ENCODE data around the gene KCNN2.
A peak's percentile ranks its signal among the peaks of the same experiment; 100 is the strongest.

Gene KCNN2

GRCh38 chr5:114361724-114362196 lies at the start of gene KCNN2:
Gene KCNN2 (plus strand): TSS chr5:114362070. CDS start chr5:114362140, 70 bp downstream.
- peak; percentile 95 for DNase-seq

GRCh38 chr5:114312658-114313057 lies 49.2 kb upstream of the KCNN2 start:
- DNase-seq, result no peak

- no peak for DNase-seq
Measured at GRCh38 chr5:114314061-114314460, 47.8 kb upstream of the KCNN2 start.

- DNase-seq, result no peak
Measured at GRCh38 chr5:114316167-114316566, 45.7 kb upstream of the KCNN2 start.

- no peak for DNase-seq
Measured at GRCh38 chr5:114317751-114318150, 44.1 kb upstream of the KCNN2 start.

GRCh38 chr5:114319236-114319635 lies 42.6 kb upstream of the KCNN2 start:
- no peak for DNase-seq

- no peak for DNase-seq
Measured at GRCh38 chr5:114319821-114320220, 42.0 kb upstream of the KCNN2 start.

- DNase-seq, result no peak
Measured at GRCh38 chr5:114324282-114324681, 37.6 kb upstream of the KCNN2 start.

- DNase-seq, result no peak
Measured at GRCh38 chr5:114325541-114325940, 36.3 kb upstream of the KCNN2 start.

- DNase-seq, result no peak
Measured at GRCh38 chr5:114327474-114327873, 34.4 kb upstream of the KCNN2 start.

GRCh38 chr5:114327987-114328386 lies 33.9 kb upstream of the KCNN2 start:
- no peak for DNase-seq

- DNase-seq, result no peak
Measured at GRCh38 chr5:114330916-114331531, 30.8 kb upstream of the KCNN2 start.

- no peak for DNase-seq
Measured at GRCh38 chr5:114332493-114332892, 29.4 kb upstream of the KCNN2 start.

GRCh38 chr5:114332925-114333324 lies 28.9 kb upstream of the KCNN2 start:
- DNase-seq, result no peak

GRCh38 chr5:114335391-114335790 lies 26.5 kb upstream of the KCNN2 start:
- DNase-seq, result no peak

- DNase-seq, result no peak
Measured at GRCh38 chr5:114339108-114339507, 22.8 kb upstream of the KCNN2 start.

- DNase-seq, result no peak
Measured at GRCh38 chr5:114346181-114346580, 15.7 kb upstream of the KCNN2 start.

GRCh38 chr5:114355086-114355830 lies 6.6 kb upstream of the KCNN2 start:
- no peak for DNase-seq

- DNase-seq, result no peak
Measured at GRCh38 chr5:114358329-114358728, 3.5 kb upstream of the KCNN2 start.

GRCh38 chr5:114360357-114360756 lies 1.5 kb upstream of the KCNN2 start:
- peak; percentile 14 for DNase-seq

- peak; percentile 76 for DNase-seq
Measured at GRCh38 chr5:114360816-114361723, 800 bp upstream of the KCNN2 start.

- DNase-seq, result peak; percentile 79
Measured at GRCh38 chr5:114362197-114362976, 517 bp downstream of the KCNN2 start.

All from COR-L47 (cell line).